Trophoblast cell (in vitro differentiated cells and primary cell): Measurements from ENCODE around the gene DHDDS.

Experiments
- DNase-seq, 2 donors: peaks; one replicate each; pipeline ENCODE4 v3.0.0-alpha.2; 2016
- H2AFZ ChIP-seq: 2 replicates; pipeline ENCODE4 v1.6.1; 2013; ENCODE audit warnings: low read length, moderate library complexity, mild to moderate bottlenecking; ENCODE audit not compliant: insufficient read depth, poor library complexity
- H2AK5ac ChIP-seq: 2 replicates; pipeline ENCODE4 v1.6.1; 2013; ENCODE audit warnings: mild to moderate bottlenecking, low read length
- H2BK120ac ChIP-seq: 2 replicates; pipeline ENCODE4 v1.6.1; 2013; ENCODE audit warnings: low read length, mild to moderate bottlenecking, moderate library complexity; ENCODE audit not compliant: insufficient read depth, poor library complexity
- H2BK12ac ChIP-seq: 2 replicates; pipeline ENCODE4 v1.6.1; 2013; ENCODE audit warnings: mild to moderate bottlenecking, low read length, moderate library complexity
- H2BK5ac ChIP-seq: 2 replicates; pipeline ENCODE4 v1.6.1; 2013; ENCODE audit warnings: low read length, low read depth, moderate library complexity, mild to moderate bottlenecking; ENCODE audit not compliant: poor library complexity
- H3K14ac ChIP-seq: 2 replicates; pipeline ENCODE4 v1.6.1; 2013; ENCODE audit warnings: mild to moderate bottlenecking, low read length
- H3K18ac ChIP-seq: 2 replicates; pipeline ENCODE4 v1.6.1; 2013; ENCODE audit warnings: mild to moderate bottlenecking, low read length
- H3K23ac ChIP-seq: 2 replicates; pipeline ENCODE4 v1.6.1; 2013; ENCODE audit warnings: low read length
- H3K27ac ChIP-seq: 2 replicates; pipeline ENCODE4 v1.5.1; 2013; ENCODE audit warnings: low read depth, mild to moderate bottlenecking, inconsistent platforms, low read length, moderate library complexity
- H3K27me3 ChIP-seq: 2 replicates; pipeline ENCODE4 v1.6.1; 2013; ENCODE audit warnings: inconsistent platforms, mild to moderate bottlenecking, low read length, moderate library complexity; ENCODE audit not compliant: insufficient read depth
- H3K36me3 ChIP-seq, 2 experiments: 1 replicate in 1 of 2; 2 replicates in 1 of 2; pipeline ENCODE4 v1.6.1; 2013; ENCODE audit warnings: low read length in 2 of 2, mild to moderate bottlenecking in 2 of 2, moderate library complexity in 1 of 2; ENCODE audit not compliant: insufficient read depth in 2 of 2, control insufficient read depth in 1 of 2
- H3K4ac ChIP-seq: 2 replicates; pipeline ENCODE4 v1.6.1; 2013; ENCODE audit warnings: low read depth, mild to moderate bottlenecking, low read length, moderate library complexity
- H3K4me1 ChIP-seq, 2 experiments: 1 replicate in 1 of 2; 2 replicates in 1 of 2; pipeline ENCODE4 v1.6.1; 2013; ENCODE audit warnings: low read length in 2 of 2, mild to moderate bottlenecking in 2 of 2, moderate library complexity in 1 of 2; ENCODE audit not compliant: insufficient read depth in 2 of 2, control insufficient read depth in 1 of 2
- H3K4me2 ChIP-seq: 2 replicates; pipeline ENCODE4 v1.6.1; 2013; ENCODE audit warnings: inconsistent platforms, mild to moderate bottlenecking, low read length, moderate library complexity
- H3K4me3 ChIP-seq: 2 replicates; pipeline ENCODE4 v1.5.1; 2013; ENCODE audit warnings: mild to moderate bottlenecking, low read depth, low read length, inconsistent platforms
- H3K79me1 ChIP-seq: one replicate; pipeline ENCODE4 v1.6.1; 2013; ENCODE audit warnings: low read length
- H3K79me2 ChIP-seq: 2 replicates; pipeline ENCODE4 v1.6.1; 2013; ENCODE audit warnings: low read length, mild to moderate bottlenecking; ENCODE audit not compliant: control insufficient read depth, insufficient read depth, poor library complexity
- H3K9ac ChIP-seq: 2 replicates; pipeline ENCODE4 v1.6.1; 2013; ENCODE audit warnings: mild to moderate bottlenecking, low read length
- H3K9me3 ChIP-seq: 2 replicates; pipeline ENCODE4 v1.6.1; 2013; ENCODE audit warnings: low read depth, mild to moderate bottlenecking, control low read depth, inconsistent platforms, low read length; ENCODE audit not compliant: insufficient read depth
- H4K12ac ChIP-seq: 2 replicates; pipeline ENCODE4 v1.6.1; 2013; ENCODE audit warnings: low read depth, mild to moderate bottlenecking, low read length, moderate library complexity
- H4K8ac ChIP-seq: 2 replicates; pipeline ENCODE4 v1.6.1; 2013; ENCODE audit warnings: low read depth, mild to moderate bottlenecking, low read length, moderate library complexity
- H4K91ac ChIP-seq: one replicate; pipeline ENCODE4 v1.6.1; 2013; ENCODE audit warnings: low read depth, mild to moderate bottlenecking, low read length, moderate library complexity
- WGBS: extraction: QIAGEN DNeasy Blood & Tissue Kit; methylation state at CpG from one replicate; pipeline ENCODE4 v1.1.7; 2013; ENCODE audit warnings: missing lambda C conversion rate; ENCODE audit not compliant: insufficient read length, insufficient coverage; ENCODE audit errors: extremely low coverage; 5-methylcytosine and 5-hydroxymethylcytosine counted together

Gene DHDDS

DNA sequence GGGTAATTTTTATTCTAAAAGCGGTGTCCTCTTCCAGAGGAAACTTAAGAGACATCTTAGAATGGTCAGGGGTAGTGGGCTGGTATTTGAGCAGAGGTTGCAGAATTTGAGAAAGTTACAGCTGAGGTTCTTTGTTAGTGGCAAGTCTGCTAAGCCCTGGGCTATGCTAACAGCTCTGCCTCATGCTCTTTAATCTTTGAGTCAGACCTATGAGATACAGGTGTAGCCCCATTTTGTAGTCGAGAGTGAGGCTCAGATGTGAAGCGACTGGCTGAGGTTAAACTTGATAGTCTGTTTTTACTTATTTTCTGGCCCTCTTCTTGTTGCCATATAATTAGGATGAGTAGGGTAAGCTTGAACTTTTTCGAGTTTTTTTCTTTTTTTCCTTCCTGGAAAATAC, 44.8 kb downstream of the DHDDS start:
- Histone ChIP-seq H3K23ac (no peak overlapping the region), H3K9me3 (no peaks in the 10 kb centered on the region), H3K79me2 (peaks cover 5% of the 10 kb centered on the region), H3K18ac (no peak overlapping the region), H3K27ac (no peak overlapping the region), H2AFZ (no peak overlapping the region), H3K4me3 (no peak overlapping the region), H3K14ac (no peak overlapping the region), H2BK120ac (no peak overlapping the region), H4K91ac (no peak overlapping the region), H3K9ac (no peak overlapping the region), H3K79me1 (peaks cover 6% of the 10 kb centered on the region), H3K36me3 (peaks cover 8 to 28% of the 10 kb centered on the region in 2 experiments), H3K4me2 (no peak overlapping the region), H3K4ac (no peak overlapping the region), H3K4me1 (peaks cover 0 to 4% of the 10 kb centered on the region in 2 experiments), H2AK5ac (no peak overlapping the region), H4K12ac (no peak overlapping the region), H4K8ac (no peak overlapping the region), H2BK12ac (no peak overlapping the region), H2BK5ac (no peak overlapping the region), H3K27me3 (no peaks in the 10 kb centered on the region)
- WGBS, result no CpG with 5 or more reads among the region's 4 CpGs
- DNase-seq, result no peak

- H2BK12ac ChIP-seq, result no peak overlapping the region
- no CpG with 5 or more reads among the region's 8 CpGs for WGBS
- no peak for DNase-seq
Observed at GRCh38 chr1:26477446-26478152, 45.5 kb downstream of the DHDDS start.

DNA sequence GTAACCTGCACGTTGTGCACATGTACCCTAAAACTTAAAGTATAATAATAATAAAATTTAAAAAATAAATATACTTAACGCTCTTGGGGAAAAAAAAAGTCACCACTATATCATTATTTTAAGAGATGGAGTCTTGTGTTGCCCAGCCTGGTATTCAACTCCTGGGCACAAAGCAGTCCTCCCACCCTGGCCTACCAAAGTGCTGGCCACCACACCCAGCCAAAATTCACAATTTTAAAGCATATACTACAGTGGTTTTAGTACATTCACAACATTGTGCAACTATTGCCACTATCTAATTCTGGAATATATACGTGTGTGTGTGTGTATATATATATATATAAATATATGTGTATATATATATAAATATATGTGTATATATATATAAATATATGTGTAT, 46.0 kb downstream of the DHDDS start:
- H3K79me2 ChIP-seq, result peaks cover under 1% of the 10 kb centered on the region
- no peak overlapping the region for H4K8ac ChIP-seq
- H3K4me1 ChIP-seq, result peaks cover 0 to 4% of the 10 kb centered on the region in 2 experiments
- H2BK12ac ChIP-seq, result no peak overlapping the region
- H3K27me3 ChIP-seq, result no peaks in the 10 kb centered on the region
- no peak overlapping the region for H3K4ac ChIP-seq
- no peak overlapping the region for H2AFZ ChIP-seq
- H3K36me3 ChIP-seq, result peaks cover 8 to 28% of the 10 kb centered on the region in 2 experiments
- H3K4me3 ChIP-seq, result no peak overlapping the region
- H2BK5ac ChIP-seq, result no peak overlapping the region
- no peak overlapping the region for H3K27ac ChIP-seq
- no CpG with 5 or more reads among the region's 3 CpGs for WGBS
- H3K9me3 ChIP-seq, result no peaks in the 10 kb centered on the region
- H2BK120ac ChIP-seq, result no peak overlapping the region
- no peak overlapping the region for H4K12ac ChIP-seq
- no peak overlapping the region for H3K14ac ChIP-seq
- no peaks in the 10 kb centered on the region for H3K79me1 ChIP-seq
- H3K18ac ChIP-seq, result no peak overlapping the region
- H3K9ac ChIP-seq, result no peak overlapping the region
- no peak overlapping the region for H3K23ac ChIP-seq
- no peak for DNase-seq
- H2AK5ac ChIP-seq, result no peak overlapping the region
- no peak overlapping the region for H4K91ac ChIP-seq
- H3K4me2 ChIP-seq, result no peak overlapping the region

More at GRCh38 chr1:26477446-26478152, 45.5 kb downstream of the DHDDS start:
- no peak overlapping the region for H2BK120ac ChIP-seq
- peaks cover 8 to 28% of the 10 kb centered on the region in 2 experiments for H3K36me3 ChIP-seq
- H3K79me2 ChIP-seq, result peaks cover 2% of the 10 kb centered on the region
- H3K18ac ChIP-seq, result no peak overlapping the region
- H3K4me3 ChIP-seq, result no peak overlapping the region
- no peak overlapping the region for H3K14ac ChIP-seq
- H4K12ac ChIP-seq, result no peak overlapping the region
- no peak overlapping the region for H2BK5ac ChIP-seq
- H3K27me3 ChIP-seq, result no peaks in the 10 kb centered on the region
- no peak overlapping the region for H3K4me2 ChIP-seq
- H3K9me3 ChIP-seq, result no peaks in the 10 kb centered on the region
- H2AK5ac ChIP-seq, result no peak overlapping the region
- no peak overlapping the region for H3K27ac ChIP-seq
- H4K91ac ChIP-seq, result no peak overlapping the region
- no peak overlapping the region for H3K23ac ChIP-seq
- no peak overlapping the region for H3K4ac ChIP-seq
- no peak overlapping the region for H3K9ac ChIP-seq
- no peak overlapping the region for H2AFZ ChIP-seq
- no peak overlapping the region for H4K8ac ChIP-seq
- peaks cover under 1% of the 10 kb centered on the region for H3K79me1 ChIP-seq
- peaks cover 0 to 4% of the 10 kb centered on the region in 2 experiments for H3K4me1 ChIP-seq

- H3K18ac ChIP-seq, result no peak overlapping the region
- H3K4me1 ChIP-seq, result peaks cover 4 to 8% of the 10 kb centered on the region in 2 experiments
- no peaks in the 10 kb centered on the region for H3K27me3 ChIP-seq
- no CpG with 5 or more reads among the region's 6 CpGs for WGBS
- peaks cover 8 to 21% of the 10 kb centered on the region in 2 experiments for H3K36me3 ChIP-seq
- no peak overlapping the region for H4K8ac ChIP-seq
- H4K12ac ChIP-seq, result no peak overlapping the region
- H2BK120ac ChIP-seq, result no peak overlapping the region
- H4K91ac ChIP-seq, result no peak overlapping the region
- H3K4ac ChIP-seq, result no peak overlapping the region
- H2AFZ ChIP-seq, result no peak overlapping the region
- no peak for DNase-seq
- no peak overlapping the region for H3K14ac ChIP-seq
- no peaks in the 10 kb centered on the region for H3K9me3 ChIP-seq
- H2BK12ac ChIP-seq, result no peak overlapping the region
- H3K23ac ChIP-seq, result no peak overlapping the region
- H2AK5ac ChIP-seq, result no peak overlapping the region
- H3K79me2 ChIP-seq, result no peaks in the 10 kb centered on the region
- H3K4me2 ChIP-seq, result no peak overlapping the region
- no peak overlapping the region for H2BK5ac ChIP-seq
- no peak overlapping the region for H3K4me3 ChIP-seq
- no peak overlapping the region for H3K27ac ChIP-seq
- no peaks in the 10 kb centered on the region for H3K79me1 ChIP-seq
- H3K9ac ChIP-seq, result no peak overlapping the region
Observed at GRCh38 chr1:26478988-26479387, 46.9 kb downstream of the DHDDS start.
